OCI-M1 (cell line): ENCODE results near the gene CPSF4.
A peak's percentile ranks its signal among the peaks of the same experiment; 100 is the strongest.

Source experiments
- DNase-seq: peaks from one replicate; lab custom pipeline; 2025; lab: John Stamatoyannopoulos, UW

CPSF4 gene

GRCh38 chr7:99490878-99491277 is 52.1 kb downstream of the CPSF4 start:
- no peak for DNase-seq

GRCh38 chr7:99493823-99494222 is 55.1 kb downstream of the CPSF4 start:
- DNase-seq, result no peak

GRCh38 chr7:99497766-99498545 is 59.2 kb downstream of the CPSF4 start:
- DNase-seq, result peak; percentile 85

- peak; percentile 49 for DNase-seq
These were observed 59.8 kb downstream of the CPSF4 start for GRCh38 chr7:99498546-99498944.

GRCh38 chr7:99499371-99499720 is 60.6 kb downstream of the CPSF4 start:
- DNase-seq, result peak; percentile 65

GRCh38 chr7:99499721-99500636 is 61.2 kb downstream of the CPSF4 start, which contains the start of gene ZNF394:
Gene ZNF394 (minus strand): TSS chr7:99500281. CDS start chr7:99500093, 188 bp downstream.
- DNase-seq, result peak; percentile 98

- no peak for DNase-seq
These were observed 61.9 kb downstream of the CPSF4 start for GRCh38 chr7:99500637-99501009.

GRCh38 chr7:99501236-99501635 is 62.5 kb downstream of the CPSF4 start:
- DNase-seq, result peak; percentile 37

- DNase-seq, result no peak
These were observed 65.5 kb downstream of the CPSF4 start for GRCh38 chr7:99504281-99504602.

- DNase-seq, result peak; percentile 99
These were observed 66.0 kb downstream of the CPSF4 start, which contains the start of gene ZKSCAN5 for GRCh38 chr7:99504603-99505323. Gene ZKSCAN5 (plus strand): TSS chr7:99504662. CDS start chr7:99506045, 1,383 bp downstream.

GRCh38 chr7:99505324-99505662 is 66.5 kb downstream of the CPSF4 start:
- no peak for DNase-seq
